ENCODE results near the gene SPAG8.

GRCh38 chr9:35827486-35827885 is 15.4 kb upstream of the SPAG8 start:
- no peak for TF ChIP-seq ZNF274 (IDR thresholded peaks at IDR 0.05; ENCODE audit: low read depth, low read length)
- TF ChIP-seq YY1 (IDR thresholded peaks at IDR 0.05; ENCODE audit: insufficient read depth, insufficient read length), result no peak

Measured in NT2/D1 (cell line).